Measurements from ENCODE around the gene MAPK8IP1. TPM values are rescaled to one million over a fixed set of nuclear protein-coding genes. Genes with fewer than 3 reads are reported as not detected.
"Not testable (repeated sequence)": the region's sequence is repeated elsewhere in the genome, so short reads cannot be mapped to it uniquely, and the experiment has no call there.

The MAPK8IP1 gene
- polyA plus RNA-seq, 12 donors: 19.1 to 51.7 (median 28.6) TPM; not detected in 1

DNA sequence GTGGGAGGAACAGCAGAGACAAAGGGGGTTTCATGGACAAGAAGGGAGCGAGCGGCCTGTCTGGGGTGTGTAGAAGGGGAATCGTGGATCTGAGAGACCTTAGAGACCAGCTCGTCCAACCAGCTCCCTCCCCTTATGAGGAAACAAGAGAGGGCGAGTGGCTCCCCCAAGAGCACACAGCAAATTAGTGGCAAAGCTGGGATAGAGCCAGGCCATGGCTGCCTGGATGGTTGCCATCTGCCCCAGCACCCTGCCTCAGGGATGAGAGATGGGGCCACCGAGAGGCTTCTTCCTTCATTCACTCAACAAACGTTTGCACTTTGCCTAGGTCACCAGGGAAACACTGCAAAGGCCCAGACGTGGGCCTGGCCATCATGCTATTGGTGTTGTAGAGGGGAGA is 4.1 kb downstream of the MAPK8IP1 start:
- no peak for DNase-seq

DNA sequence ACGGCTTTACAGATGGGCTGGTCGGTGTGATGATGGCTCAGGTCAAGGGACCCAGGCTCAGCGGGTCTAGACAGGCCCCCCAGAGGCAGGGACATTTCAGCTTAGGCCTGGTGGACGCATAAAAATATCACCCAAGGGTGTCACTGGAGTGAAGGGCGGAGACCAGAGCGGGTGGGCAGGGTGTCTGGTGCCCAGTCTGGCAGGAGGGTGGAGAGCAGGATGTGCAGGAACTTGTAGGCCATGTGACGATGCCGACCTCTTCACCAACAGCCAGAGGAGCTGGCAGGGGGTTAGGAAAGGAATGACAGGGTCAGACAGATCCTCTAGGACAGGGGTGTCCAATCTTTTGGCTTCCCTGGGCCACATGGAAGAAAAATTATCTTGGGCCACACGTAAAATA is 4.5 kb downstream of the MAPK8IP1 start:
- DNase-seq: no peak

DNA sequence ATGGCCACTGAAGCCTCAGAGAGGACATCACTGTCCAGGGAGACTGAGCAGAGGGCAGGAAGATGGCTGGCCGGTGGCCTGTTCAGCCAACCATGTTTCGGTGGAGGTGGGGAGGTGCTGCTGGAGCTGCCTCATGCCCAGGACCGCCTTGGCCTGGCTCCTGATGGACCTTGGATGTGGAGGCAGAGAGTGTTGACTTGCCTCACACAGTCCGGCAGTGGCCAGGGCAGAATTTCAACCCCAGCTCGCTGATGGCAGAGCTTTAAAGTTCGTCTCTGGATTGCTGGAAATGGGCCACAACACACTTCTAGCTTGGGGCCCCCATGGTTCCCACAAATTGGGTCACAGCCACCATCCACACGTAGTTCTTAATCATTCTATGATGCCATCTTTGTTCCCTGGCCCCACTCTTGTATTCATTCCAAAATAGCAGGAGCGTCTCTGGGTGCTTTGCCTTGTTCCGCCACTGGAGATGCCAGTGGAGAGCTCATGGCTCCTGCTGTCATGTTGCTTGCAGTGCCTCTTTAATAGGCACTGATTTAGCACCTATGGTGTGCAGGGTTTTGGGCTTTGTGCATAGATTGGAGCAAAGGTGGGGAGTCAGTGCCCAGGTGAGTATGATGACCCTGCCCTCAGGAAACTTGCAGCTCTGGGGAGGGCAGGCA is 5.6 kb downstream of the MAPK8IP1 start:
- DNase-seq: no peak

DNA sequence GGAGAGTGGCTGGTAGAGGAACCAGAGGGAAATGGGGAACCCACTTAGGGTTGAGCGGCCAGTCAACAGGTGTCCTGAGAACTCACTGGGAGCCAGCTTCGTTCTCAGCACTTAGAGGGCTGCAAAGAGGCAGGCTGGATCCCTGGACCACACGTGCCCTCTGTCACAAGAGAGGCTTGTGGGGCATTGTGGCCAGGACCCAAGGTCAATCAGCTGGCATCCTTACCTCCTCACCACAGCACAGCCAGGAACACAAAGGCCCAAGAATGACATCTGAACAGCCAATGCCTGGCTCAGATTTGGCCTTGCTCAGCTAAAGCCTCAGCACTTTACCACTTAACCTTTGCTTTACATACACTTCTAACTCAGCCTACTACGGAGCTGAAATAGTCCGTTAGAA is 7.4 kb downstream of the MAPK8IP1 start:
- DNase-seq: no peak

DNA sequence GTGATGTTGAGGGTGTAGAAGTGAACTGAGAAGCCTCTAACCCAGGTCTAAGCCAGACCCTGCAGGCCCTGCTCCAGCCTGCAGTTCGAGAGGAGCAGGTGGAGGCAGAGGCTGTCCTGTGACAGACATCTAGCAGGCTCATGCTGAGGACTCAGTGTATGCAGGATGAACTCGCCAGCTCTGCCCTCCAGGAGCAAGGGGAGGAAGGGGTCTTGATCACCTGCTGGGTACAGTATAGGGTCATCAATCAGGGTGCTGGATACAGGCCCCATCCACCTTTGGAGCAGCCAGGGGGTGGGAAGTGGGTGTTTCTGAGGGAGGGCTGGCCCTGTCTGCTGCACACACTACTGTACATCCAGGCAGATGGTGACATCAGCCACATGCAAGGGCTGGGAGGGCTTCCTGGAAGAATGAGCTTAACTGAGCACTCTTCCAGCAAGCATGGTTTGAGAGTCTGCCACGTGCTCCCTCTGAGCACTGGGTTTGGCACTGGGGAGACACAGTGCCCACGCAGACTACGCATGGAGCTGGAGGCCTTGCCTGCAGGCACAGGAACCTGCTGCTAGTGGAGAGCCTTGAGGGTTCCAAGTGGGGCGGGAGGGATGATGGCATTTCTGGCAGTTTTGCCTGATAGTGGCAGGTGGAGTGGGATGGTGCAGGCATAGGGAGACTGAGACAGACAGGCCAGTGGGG is 9.2 kb downstream of the MAPK8IP1 start:
- DNase-seq: no peak

DNA sequence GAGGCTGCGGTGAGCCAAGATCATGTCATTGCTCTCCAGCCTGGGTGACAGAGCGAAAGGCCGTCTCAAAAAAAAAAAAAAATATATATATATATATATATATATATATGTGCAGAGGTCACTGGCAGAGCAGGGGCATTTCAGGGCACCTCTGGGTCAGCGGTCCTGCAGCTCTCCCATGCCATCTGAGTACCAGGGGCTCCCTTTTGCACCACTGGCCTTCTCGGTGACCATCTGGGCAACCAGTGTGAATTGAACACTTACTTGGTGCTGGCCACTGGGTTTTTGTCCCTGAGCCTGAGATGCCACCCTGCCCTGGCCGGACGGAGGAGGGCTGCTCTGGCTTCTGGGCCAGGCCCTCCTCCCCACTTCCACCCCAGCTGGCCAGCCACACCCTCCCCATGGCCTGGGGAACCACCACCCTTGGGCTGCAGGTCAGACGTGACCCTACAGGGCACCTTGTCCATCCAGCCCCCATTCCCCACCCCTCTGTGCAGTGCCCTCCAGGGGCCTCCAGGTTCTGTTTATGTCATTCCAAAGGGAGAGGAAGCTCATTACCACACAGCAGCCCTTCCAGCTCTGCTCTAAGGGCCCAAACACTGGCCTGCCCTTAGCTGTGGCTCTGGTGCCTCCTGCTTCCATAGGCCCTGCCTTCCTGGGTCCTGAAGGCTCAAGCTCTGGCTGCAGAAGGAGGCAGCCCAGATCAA is 10.3 kb downstream of the MAPK8IP1 start:
- no peak for DNase-seq

DNA sequence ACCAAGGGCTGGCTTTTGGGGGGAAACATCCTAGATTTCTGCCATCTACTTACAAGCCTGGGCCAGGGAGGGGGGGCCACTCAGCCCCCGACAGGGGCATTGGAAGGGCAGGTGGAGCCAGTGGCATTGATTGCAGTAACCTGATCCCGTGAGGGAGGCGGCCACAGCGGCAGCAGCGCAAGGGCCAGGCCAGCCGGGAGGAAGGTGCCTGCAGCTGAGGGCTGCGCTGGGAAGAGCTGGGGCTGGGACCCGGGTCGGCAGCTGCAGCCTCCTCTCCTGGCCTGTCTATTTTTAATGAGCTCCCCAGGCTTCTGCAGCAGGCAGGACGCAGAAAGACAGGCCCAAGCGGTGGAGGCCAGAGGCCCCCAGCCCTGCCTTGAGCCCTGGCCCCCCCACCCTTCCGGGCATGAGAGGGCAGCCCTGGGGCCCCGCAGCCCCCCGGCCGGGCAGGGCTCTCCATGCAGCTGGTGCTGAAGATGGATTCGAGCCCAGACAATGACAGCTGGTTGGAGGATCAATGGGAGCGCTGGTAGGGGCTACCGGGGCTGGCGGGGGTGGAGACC is 11.1 kb downstream of the MAPK8IP1 start:
- DNase-seq: peak; percentile 52

DNA sequence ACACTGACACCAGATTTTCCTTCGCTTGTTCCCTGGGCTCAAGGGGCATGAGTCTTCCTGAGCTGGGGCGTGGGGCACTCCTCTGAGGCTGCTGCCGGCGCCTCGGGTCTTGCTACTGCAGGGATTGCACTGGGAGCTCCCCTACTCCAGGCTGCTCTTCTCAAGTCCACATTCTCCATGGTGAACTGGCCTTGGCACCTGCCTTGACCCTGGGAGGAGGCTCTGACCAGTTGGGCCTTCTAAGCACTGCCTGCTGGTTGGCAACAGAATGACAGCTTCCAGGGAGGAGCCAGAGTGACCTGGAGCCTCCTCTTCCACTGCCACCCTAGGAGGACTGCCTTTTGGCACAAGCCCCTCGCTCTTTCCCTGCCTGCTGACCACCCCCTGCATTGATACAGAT is 12.1 kb downstream of the MAPK8IP1 start:
- DNase-seq: no peak

DNA sequence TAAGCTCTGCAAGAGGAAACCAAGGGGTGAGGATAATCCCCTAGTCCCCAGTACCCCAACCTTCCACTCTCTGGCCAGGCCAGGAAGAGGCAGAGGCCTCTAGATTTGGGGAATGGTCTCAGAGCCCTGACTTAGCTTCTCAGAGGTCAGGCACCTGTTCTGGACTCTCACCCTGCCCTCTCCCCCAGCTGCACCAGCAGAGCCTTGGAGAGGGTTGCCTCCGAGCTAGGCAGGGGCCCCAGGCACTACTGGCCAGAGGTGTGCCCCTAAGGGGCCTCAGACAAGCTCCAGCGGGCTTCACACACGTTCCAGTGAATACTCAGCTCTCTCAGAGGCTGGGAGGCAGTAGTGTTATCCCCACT is 13.6 kb downstream of the MAPK8IP1 start:
- no peak for DNase-seq

DNA sequence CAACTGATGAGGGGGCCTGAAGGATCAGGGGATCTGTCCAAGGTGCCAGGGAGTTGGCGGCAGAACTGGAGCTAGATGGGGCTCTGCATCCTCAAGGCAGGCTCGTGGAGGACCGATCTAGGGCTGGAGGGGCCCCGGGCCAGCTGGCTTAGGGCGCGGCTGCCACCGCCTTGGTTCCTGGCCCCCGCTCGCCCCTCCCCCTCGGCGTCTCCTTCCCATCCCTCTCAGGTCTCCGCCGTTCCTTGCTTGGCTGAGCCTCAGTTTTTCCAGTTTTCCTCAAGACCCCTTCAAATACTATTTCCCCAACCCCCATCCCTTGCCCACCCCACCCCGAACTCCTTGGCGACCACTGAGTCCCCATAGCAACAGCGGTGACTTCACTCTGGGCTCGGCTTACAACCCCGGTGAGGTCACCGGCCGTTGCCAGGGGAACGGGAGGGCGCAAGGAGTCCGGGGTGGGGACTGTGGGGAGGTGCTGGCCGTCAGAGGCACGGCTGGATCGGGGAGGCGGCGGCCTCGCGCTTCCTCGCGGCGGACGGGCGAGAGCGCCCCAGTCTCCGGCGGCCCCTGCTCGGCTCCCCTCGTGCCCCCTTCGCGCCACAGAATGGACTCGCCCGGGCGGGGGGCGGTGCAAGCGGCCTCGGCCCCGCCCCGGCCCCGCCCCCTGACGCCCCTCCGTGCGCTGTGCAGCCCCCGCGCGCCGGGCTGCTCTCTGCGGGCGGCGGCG is 14.2 kb downstream of the MAPK8IP1 start:
- DNase-seq: peak; percentile 92

DNA sequence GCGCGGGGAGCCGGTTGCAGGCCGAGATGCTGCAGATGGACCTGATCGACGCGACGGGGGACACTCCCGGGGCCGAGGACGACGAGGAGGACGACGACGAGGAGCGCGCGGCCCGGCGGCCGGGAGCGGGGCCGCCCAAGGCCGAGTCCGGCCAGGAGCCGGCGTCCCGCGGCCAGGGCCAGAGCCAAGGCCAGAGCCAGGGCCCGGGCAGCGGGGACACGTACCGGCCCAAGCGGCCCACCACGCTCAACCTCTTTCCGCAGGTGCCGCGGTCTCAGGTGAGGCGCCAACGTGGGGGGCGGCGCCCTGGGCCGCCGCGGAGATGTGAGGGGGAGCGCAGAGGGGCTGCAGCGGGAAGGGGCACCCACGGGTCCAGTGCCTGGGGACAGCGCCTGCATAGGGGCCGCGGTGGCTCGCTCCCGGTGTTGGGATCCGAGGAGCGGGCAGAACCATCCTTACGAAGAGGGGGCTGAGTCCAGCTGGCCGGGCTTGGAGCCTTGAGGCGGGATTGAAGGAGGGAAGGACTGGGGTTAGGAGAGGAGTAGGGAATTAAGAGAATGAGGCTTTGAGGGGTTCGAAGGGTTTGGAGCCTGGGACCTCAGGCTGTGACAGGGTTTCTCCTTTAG is 14.8 kb downstream of the MAPK8IP1 start:
- DNase-seq: not testable (repeated sequence)

DNA sequence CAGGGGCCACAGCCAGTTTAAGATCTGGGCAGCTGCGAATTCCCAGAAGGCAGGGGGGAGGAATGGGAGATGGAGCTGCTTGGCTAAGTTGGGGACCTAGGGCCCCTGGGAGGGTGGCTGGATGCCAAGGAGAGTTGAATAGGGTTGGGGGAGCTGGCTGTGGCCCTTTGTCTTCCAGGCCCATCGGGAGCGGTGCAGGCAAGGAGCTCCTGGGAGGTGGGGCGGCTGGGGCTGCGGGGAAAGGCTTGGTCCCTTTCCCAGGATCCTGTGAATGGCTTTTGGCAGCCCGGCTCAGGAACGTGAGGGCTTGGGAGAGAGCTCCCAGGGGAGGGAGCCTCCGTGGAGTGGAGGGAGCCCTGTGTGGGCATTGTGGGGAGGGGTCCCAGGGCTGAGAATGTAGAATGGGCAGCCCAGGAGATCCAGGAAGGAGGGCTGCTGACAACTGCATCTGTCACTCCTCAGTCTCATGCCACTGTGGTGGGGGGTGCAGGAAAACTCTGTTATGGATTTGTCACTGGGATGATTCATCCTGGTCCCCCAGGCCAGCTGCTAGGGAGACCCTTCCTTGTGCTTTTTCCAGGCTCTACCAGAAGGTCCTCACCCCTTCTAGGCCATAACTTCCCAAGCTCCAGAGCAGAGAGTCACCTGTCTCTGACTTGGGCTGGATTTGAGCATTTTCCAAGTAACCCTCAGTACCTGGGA is 15.6 kb downstream of the MAPK8IP1 start:
- no peak for DNase-seq

DNA sequence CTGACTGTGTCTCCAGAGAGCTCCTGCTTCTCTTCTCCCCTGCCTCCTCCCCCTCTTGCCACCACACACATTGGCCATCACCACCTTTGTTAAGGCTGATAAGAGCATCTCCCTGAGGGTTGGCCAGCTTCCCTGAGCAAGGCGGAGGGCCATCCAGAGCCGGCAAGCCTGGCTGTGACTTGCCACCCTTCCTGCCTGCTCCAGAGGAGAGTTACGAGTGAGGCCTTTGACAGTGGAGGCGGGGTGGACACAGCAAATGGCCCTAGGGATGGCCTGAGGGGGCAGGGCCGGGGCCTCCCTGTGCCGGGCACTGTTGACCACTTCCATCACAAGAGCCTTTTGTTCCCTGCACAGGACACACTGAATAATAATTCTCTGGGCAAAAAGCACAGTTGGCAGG is 16.2 kb downstream of the MAPK8IP1 start:
- DNase-seq: no peak

DNA sequence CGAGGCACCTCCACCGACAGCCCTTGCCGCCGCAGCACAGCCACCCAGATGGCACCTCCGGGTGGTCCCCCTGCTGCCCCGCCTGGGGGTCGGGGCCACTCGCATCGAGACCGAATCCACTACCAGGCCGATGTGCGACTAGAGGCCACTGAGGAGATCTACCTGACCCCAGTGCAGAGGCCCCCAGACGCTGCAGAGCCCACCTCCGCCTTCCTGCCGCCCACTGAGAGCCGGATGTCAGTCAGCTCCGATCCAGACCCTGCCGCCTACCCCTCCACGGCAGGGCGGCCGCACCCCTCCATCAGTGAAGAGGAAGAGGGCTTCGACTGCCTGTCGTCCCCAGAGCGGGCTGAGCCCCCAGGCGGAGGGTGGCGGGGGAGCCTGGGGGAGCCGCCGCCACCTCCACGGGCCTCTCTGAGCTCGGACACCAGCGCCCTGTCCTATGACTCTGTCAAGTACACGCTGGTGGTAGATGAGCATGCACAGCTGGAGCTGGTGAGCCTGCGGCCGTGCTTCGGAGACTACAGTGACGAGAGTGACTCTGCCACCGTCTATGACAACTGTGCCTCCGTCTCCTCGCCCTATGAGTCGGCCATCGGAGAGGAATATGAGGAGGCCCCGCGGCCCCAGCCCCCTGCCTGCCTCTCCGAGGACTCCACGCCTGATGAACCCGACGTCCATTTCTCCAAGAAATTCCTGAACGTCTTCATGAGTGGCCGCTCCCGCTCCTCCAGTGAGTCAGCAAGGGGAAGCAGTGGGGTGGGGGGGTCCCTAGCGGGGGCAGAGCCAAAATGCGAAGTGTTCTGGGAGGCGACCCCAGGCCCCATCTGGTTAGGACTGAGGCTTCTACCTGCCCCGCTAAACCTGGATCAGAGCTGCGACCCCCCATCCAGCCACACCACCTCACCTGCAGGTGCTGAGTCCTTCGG is 17.3 kb downstream of the MAPK8IP1 start:
- DNase-seq: no peak

DNA sequence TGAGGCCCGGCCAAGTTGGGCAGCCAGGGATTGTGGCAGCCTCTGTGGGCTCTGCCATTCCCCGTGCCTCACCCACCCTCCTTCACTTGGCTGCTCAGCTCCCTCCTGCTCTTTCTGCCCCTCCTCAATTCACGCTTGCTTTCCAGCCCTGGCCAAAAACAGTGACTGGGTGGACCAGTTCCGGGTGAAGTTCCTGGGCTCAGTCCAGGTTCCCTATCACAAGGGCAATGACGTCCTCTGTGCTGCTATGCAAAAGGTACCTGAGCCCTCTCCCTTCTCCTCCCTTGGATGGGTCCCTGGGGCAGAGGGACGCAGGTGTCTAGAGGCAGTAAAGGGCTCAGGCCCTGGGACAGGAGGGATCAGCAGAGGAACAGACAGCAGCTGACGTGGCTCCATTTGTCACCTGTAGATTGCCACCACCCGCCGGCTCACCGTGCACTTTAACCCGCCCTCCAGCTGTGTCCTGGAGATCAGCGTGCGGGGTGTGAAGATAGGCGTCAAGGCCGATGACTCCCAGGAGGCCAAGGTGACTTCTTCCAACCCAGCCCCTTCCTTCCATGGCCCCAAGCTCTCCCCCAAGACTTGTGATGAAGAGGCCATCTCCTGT is 19.0 kb downstream of the MAPK8IP1 start:
- no peak for DNase-seq

DNA sequence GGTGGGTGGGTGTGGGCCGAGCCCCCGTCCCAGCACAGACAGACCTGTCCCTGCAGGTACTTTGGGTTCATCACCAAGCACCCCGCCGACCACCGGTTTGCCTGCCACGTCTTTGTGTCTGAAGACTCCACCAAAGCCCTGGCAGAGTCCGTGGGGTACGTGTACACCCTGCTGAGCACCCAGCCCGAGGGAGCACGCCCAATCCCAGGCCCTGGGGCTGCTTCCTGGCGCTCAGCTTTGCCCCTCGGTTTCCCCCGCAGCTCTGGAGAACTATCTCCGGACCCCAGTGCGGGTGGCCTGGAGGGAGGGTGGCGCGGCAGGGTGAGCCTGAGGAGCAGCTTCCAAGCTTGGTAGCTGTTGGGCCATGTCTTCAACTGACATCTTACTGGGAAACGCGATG is 19.6 kb downstream of the MAPK8IP1 start:
- DNase-seq: no peak

DNA sequence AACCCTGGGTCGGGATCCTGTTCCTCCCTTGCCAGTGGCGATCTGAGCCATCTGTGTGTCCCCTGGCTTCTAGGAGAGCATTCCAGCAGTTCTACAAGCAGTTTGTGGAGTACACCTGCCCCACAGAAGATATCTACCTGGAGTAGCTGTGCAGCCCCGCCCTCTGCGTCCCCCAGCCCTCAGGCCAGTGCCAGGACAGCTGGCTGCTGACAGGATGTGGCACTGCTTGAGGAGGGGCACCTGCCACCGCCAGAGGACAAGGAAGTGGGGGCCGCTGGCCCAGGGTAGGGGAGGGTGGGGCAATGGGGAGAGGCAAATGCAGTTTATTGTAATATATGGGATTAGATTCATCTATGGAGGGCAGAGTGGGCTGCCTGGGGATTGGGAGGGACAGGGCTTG is 20.1 kb downstream of the MAPK8IP1 start:
- DNase-seq: not testable (repeated sequence)

DNA sequence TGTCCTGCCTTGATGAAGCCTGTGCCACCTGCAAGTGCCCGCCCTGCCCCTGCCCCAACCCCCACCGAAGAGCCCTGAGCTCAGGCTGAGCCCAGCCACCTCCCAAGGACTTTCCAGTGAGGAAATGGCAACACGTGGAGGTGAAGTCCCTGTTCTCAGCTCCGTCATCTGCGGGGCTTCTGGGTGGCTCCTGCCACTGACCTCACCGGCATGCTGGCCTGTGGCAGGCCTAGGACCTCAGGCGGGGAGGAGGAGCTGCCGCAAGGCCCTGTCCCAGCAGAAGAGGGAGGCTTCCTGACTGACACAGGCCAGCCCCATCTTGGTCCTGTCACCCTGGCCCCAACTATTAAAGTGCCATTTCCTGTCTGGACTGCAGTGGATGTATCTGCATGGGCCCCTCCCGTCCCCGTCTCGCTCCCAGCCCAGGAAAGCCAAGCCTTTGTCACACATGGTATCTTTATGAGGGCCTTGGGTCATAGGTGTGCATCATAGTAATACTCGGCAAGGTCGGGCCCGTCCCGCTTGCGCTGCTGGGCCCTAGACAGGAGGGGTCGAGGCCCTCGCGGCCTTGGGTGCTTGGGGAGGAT is 20.7 kb downstream of the MAPK8IP1 start:
- no peak for DNase-seq

Measured in muscle of arm (tissue), 12 donors.